ENCODE data around the gene IFI44.

The IFI44 gene, protein sequence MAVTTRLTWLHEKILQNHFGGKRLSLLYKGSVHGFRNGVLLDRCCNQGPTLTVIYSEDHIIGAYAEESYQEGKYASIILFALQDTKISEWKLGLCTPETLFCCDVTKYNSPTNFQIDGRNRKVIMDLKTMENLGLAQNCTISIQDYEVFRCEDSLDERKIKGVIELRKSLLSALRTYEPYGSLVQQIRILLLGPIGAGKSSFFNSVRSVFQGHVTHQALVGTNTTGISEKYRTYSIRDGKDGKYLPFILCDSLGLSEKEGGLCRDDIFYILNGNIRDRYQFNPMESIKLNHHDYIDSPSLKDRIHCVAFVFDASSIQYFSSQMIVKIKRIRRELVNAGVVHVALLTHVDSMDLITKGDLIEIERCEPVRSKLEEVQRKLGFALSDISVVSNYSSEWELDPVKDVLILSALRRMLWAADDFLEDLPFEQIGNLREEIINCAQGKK

DNA sequence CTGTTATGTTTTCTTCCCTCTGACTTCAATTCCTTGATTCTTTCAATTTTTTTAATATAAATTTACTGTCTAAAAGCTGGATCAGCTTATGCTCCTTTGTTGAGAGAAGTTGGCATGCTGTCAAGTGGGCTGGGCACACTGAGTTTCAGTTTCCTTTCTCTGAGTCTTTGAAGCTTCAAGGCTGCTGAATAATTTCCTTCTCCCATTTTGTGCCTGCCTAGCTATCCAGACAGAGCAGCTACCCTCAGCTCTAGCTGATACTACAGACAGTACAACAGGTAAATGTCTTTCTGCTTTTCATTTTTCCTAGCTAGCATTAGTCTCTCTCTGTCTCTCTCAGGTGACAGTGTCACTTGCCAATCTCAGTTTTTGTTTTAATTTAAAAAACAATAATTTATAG is at the start of gene IFI44:
TSS of gene IFI44 (plus strand) at position 204 of the 400 bp plus-strand sequence. CDS start 365 bp downstream, outside the sequence.
- peak; percentile 61 for DNase-seq

DNA sequence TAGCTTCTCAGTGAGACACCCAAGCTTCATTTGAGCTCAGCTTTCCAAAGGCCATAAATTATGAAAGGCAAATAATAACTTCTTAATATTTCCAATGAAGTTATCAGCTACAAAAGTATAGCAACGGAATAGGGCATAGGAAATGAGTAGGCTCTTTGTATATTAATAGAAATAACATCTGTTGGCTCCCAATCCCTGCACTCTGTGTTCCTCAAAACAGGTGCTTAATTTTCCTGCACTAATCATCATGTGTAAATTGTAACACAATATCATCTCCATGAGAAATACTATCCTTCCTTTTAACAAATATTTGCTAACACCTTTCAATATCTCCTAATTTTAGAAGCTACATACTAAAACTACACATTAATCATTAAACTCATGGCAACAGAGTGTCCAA is 48.6 kb upstream of the IFI44 start:
- no peak for DNase-seq

GRCh38 chr1:78603206-78603605 is 46.4 kb upstream of the IFI44 start:
- DNase-seq = no peak

GRCh38 chr1:78604643-78605042 is 45.0 kb upstream of the IFI44 start:
- DNase-seq = no peak

- no peak for DNase-seq
Measured at GRCh38 chr1:78606274-78606673, 43.4 kb upstream of the IFI44 start.

GRCh38 chr1:78607334-78607927 is 42.2 kb upstream of the IFI44 start:
- no peak for DNase-seq

DNA sequence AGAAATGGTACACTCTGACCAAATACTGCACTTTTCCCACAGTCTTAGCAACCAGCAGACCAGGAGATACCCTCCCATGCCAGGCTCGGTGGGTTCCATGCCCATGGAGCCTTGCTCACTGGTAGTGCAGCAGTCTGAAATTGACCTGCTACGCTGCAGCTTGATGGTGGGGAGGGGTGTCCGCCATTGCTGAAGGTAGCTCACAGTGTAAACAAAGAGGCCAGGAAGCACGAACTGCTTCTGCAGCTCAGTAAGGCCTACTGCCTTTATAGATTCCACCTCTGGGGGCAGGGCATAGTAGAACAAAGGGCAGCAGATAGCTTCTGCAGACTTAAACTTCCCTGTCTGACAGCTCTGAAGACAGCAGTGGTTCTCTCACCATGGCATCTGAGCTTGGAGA is 41.7 kb upstream of the IFI44 start:
- no peak for DNase-seq

DNA sequence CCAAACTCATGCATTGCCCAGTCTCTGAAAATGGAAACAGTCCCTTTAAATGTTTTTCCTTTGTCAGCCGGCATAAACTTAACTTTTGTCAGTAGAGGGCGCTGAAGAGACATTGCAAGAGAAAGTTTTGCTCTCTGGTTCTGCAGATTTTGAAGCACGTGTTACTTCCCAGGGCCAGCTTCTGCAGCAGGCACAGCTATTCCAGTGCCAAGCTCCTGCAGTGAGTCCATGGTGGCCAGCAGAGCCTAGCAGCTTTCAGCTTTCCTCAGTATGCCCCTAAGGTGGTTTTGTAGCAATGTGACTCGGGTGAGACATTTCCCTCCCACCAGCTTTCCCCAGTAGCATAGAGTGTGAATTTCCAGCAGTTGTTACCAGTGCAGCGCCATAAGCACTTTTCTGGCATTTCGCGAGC is 32.0 kb upstream of the IFI44 start:
- DNase-seq = peak; percentile 38

DNA sequence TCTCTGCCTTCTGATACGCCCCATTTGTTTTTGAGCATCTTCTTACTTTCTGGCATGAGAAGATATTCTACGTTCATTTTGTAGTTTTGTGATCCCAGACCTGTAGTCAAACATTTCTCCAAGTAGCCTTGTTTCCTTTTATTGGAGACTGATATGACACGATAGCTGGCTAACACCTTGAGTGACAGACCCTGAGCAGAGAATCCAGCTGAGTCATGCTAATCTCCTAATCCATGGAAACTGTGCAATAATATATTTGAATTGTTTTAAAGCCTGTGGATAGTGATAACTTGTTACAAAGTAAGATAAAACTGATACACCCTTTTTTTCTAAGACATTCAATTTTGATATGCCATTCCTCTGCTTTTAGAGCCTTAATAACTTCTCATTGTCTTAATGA is 30.6 kb upstream of the IFI44 start:
- no peak for DNase-seq

- no peak for DNase-seq
Measured at GRCh38 chr1:78619446-78619802, 30.2 kb upstream of the IFI44 start.

DNA sequence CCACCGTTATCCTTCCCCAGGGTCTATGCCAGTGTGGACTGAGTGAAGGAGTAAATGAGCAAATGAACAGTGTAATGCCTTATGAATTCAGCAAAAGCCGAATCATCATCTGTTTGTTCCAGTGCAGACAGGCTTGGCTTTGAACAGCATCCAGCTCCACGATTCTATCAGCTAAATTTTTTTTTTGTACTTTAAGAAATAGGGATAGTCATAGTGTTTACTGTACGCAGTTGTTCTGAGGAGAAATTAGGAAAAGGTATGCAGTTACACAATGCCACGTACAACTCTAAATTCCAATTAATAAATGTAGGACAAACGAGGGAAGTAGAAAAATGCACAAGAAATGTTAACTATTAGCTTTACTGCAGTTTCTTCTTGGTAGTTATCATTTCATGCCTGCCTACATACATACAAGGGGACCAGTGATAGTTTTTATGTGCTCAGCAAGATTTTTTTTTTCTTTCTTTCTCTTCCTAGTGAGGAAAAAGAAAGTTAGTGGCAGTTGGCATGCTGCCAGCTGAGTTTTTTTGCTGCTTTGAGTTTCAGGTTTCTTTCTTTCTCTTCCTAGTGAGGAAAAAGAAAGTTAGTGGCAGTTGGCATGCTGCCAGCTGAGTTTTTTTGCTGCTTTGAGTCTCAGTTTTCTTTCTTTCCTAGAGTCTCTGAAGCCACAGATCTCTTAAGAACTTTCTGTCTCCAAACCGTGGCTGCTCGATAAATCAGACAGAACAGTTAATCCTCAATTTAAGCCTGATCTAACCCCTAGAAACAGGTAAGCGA is 29.6 kb upstream of the IFI44 start, which contains the start of gene IFI44L:
TSS of gene IFI44L (plus strand) at position 646 of the 777 bp plus-strand sequence. CDS start 7,468 bp downstream, outside the sequence.
- DNase-seq = peak; percentile 18

DNA sequence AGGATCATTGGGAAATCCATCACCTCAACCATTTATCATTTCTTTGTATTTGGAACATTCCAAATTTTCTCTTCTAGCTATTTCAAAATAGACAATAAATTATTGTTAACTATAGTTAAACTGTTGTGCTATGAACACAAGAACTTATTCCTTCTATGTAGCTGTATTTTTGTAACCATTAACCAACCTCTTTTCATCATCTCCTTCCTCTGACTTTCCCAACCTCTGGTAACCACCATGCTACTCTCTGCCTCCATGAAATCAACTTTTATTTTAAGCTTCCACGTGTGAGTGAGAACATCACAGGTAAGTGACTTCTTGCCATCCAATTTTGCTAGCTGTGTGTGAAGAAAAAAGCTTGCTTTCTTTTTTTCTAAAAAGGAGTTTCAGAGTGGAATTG is 29.0 kb upstream of the IFI44 start:
- no peak for DNase-seq

DNA sequence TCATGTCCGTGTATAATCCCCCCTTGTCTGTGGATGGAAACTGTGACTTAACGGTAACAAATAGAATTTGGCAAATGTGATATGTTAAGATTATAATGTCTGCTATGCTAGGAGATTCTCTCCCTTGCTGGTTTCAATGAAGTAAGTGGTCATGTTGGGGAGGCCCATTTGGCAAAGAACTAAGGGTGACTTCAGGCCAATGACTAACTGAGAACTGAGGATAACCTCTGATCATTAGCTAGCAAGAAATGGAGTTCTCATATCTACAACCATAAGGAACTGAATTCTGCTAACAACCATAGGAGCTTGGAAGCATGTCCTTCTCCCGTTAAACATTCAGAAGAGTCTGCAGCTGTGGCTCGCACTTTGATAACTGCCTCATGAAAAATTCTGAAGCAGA is 27.1 kb upstream of the IFI44 start:
- DNase-seq = no peak

DNA sequence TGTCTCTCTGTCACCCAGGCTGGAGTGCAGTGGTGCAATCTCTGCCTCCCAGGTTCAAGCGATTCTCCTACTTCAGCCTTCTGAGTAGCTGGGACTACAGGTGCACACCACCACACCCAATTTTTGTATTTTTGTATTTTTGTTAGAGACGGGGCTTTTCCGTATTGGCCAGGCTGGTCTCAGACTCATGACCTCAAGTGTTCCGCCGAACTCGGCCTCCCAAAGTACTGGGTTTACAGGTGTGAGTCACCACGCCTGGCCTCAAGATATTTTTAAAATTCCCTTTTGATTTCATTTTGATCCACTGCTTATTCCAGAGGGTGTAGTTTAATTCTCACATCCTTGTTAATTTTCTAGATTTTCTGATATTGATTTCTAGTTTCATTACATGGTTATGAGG is 25.6 kb upstream of the IFI44 start:
- DNase-seq = no peak

DNA sequence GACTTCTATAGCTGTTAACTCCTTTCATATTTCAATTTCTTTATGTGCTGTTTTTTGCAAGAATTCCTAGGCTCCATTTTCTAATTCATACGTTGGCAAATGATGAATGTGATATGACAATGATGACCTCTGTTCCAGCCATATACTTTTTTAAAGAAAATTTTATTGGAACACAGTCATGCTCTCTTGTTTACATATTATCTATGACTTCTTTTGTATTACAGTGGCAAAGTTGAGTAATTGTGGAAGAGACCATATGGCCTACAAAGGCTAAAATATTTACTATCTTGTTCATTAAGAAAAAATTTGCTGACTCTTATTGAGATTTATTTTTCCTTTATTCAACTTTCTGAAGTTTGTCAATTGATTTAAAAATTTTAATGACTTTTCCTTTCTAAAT is 22.3 kb upstream of the IFI44 start:
- no peak for DNase-seq

GRCh38 chr1:78630600-78630999 is 19.0 kb upstream of the IFI44 start:
- DNase-seq = no peak

DNA sequence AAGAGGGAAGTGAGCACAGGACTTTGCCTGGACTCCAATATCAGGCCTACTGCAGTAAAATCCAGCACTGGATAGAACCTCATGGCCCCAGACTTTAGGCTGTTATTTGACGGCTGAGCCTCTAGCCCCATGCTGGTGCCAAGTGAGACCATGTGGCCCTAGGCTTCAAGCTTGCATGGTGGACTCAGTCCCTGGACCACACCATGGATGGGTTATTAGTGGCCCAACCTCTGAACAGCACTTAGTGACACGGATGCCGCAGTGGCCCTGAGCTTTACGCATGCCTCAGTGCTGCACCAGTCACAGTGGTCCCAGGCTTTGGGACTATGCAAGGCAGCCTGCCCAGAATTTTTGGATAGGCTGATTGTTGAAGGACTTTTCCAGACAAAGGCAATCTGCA is 16.4 kb upstream of the IFI44 start:
- DNase-seq = no peak

- DNase-seq = no peak
Measured at GRCh38 chr1:78640462-78640861, 9.2 kb upstream of the IFI44 start.

- DNase-seq = no peak
Measured at GRCh38 chr1:78641558-78641957, 8.1 kb upstream of the IFI44 start.

DNA sequence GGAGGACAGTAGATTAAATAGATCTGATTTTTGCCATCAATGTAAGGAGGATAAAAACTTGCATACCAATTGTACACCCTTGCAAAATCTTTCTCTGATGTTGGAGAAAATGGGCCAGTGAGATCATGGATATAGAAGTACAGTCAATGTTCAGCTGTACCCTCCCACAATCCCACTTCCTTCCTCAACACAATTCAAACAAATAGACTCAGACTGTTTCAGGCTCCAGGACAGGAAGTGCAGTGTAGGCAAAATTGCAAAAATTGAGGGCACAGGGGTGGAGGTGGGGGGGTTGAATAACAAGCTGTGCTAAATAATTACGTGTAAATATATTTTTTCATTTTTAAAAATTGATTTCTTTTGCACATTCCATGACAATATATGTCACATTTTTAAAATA is 3.9 kb upstream of the IFI44 start:
- DNase-seq = no peak

DNA sequence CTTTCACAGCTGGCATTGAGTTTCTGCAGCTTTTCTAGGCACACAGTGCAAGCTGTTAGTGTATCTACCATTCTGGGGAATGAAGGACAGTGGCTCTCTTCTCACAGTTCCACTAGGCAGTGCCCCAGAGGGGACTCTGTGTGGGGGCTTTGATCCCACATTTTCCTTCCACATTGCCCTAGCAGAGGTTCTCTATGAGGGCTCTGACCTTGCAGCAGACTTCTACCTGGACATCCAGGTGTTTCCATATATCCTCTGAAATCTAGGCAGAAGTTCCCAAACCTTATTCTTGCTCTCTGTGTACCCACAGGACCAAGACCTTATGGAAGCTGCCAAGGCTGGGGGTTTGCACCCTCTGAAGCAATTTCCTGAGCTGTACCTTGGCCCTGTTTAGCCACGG is 2.4 kb upstream of the IFI44 start:
- no peak for DNase-seq

DNA sequence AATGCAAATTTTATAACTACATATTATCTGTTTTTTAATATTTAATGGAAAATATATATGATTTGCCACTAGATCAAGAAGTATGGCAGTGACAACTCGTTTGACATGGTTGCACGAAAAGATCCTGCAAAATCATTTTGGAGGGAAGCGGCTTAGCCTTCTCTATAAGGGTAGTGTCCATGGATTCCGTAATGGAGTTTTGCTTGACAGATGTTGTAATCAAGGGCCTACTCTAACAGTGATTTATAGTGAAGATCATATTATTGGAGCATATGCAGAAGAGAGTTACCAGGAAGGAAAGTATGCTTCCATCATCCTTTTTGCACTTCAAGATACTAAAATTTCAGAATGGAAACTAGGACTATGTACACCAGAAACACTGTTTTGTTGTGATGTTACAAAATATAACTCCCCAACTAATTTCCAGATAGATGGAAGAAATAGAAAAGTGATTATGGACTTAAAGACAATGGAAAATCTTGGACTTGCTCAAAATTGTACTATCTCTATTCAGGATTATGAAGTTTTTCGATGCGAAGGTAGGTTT is 556 bp downstream of the IFI44 start:
- DNase-seq = no peak

- no peak for DNase-seq
Measured at GRCh38 chr1:78651241-78651640, 1.6 kb downstream of the IFI44 start.
